ENCODE data around the gene ERC1.
"Not testable (repeated sequence)": the region's sequence is repeated elsewhere in the genome, so short reads cannot be mapped to it uniquely, and the experiment has no call there.

Gene ERC1

GRCh38 chr12:1287446-1287975 is 296.5 kb downstream of the ERC1 start:
- DNase-seq (ENCODE audit: low read depth in 2 of 2): no peak

GRCh38 chr12:1288333-1288732 is 297.3 kb downstream of the ERC1 start:
- DNase-seq (ENCODE audit: low read depth in 2 of 2): no peak

- no peak for DNase-seq (ENCODE audit: low read depth in 2 of 2)
Observed at GRCh38 chr12:1289371-1290155, 298.5 kb downstream of the ERC1 start.

- no peak for DNase-seq (ENCODE audit: low read depth in 2 of 2)
Observed at GRCh38 chr12:1290716-1291115, 299.7 kb downstream of the ERC1 start.

- no peak for DNase-seq (ENCODE audit: low read depth in 2 of 2)
Observed at GRCh38 chr12:1291601-1292332, 300.7 kb downstream of the ERC1 start.

DNA sequence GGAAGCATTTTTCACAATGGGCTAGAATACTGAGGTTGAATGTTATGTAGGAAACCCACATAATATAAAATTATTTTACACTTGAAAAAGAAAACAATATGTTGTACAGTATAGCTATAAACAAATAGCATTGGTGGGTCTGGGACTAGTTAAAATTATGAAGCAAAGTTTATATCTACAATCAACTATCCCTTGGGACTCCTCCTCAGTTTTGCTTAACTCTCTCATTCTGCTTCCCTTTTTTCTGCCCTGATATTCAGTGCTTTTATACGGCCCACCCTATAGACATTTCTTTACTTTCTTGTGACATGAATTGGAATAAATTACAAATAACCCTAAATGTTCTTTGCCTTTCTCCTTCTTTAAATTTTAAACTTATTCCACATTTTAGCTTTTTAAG is 302.9 kb downstream of the ERC1 start:
- no peak for DNase-seq (ENCODE audit: low read depth in 2 of 2)

- peak in 1 of 2 experiments; percentile 27 for DNase-seq (ENCODE audit: low read depth in 2 of 2)
Observed at GRCh38 chr12:1297206-1297605, 306.2 kb downstream of the ERC1 start.

DNA sequence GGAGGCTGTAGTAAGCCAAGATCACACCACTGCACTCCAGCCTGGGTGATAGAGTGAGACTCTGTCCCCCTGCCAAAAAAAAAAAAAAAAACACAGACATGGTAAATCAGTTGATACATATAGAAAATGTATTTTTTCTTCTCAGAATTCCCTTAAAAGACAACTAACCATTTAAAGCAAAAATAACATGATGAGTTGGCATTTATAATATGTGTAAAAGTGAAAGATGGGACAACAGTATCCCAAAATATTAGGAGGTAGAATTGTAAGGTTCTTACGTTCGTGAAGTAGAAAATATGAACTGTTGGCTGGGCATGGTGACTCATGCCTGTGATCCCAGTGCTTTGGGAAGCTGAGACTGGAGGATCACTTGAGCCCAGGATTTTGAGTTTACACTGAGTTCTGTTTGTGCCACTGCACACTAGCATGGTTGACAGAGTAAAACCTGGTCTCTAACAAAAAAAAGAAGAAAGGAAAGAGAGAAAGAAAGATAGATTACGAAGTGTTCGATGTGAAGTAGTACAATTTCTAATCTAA is 306.7 kb downstream of the ERC1 start:
- no peak for DNase-seq (ENCODE audit: low read depth in 2 of 2)

DNA sequence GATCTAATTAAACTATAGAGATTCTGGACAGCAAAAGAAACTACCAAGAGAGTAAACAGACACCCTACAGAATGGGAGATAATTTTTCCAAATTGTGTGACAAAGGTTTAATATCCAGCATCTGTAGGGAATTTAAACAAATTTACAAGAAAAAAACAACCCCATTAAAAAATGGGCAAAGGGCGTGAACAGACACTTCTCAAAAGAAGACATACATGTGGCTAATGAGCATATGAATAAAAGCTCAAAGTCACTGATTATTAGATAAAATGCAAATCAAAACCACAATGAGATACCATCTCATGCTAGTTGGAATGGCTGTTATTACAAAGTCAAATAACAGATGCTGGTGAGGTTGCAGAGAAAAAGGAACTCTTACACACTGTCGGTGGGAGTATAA is 309.4 kb downstream of the ERC1 start:
- DNase-seq (ENCODE audit: low read depth in 2 of 2): no peak

DNA sequence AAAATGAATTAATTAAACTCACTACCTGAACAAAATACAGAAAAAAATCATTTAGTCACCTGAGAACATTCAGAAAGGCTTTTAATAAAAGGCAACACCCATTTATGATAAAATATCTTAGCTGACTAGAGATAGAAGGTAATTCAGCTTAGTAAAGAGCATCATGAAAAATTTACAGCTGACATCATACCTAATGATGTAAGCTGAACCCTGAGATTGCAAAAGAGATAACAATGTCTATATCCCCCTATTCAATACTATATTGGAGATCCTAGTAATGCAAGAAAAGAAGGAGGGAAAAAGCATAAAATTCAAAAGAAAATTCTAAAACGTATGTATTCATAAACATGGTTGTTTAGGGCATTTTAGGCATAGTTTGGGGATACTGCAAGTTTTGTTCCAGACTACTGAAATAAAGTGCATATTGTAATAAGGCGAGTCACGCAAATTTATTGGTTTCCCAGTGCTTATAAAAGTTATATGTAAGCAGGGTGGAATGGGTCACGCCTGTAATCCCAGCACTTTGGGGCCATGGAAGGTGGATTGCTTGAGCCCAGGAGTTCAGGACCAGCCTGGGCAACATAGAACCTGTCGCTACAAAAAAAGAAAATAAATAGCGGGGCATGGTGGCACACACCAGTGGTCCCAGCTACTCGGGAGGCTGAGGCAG is 311.3 kb downstream of the ERC1 start:
- no peak for DNase-seq (ENCODE audit: low read depth in 2 of 2)

GRCh38 chr12:1305063-1305434 is 314.0 kb downstream of the ERC1 start:
- DNase-seq (ENCODE audit: low read depth in 2 of 2): no peak

GRCh38 chr12:1305791-1306500 is 314.9 kb downstream of the ERC1 start:
- DNase-seq (ENCODE audit: low read depth in 2 of 2): no peak

DNA sequence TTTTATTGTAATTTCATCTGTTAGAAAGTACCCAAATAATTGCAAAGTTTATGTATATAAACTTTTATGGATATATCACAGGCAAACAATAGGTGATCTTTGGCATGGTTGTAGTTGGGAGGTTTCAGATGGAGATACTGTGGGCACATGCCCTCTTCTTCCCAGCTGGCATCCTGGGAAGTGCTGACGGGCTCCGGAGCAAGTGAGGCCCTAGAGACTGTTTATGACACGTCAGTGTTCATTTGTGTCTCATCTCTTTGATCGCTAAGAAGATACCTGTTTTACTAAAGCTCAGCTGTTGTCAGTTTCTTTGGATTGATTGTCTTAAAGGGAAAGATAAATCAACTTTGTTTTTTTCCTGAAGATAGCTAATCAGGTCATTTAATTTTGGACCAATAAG is 315.8 kb downstream of the ERC1 start:
- no peak for DNase-seq (ENCODE audit: low read depth in 2 of 2)

GRCh38 chr12:1307796-1308195 is 316.8 kb downstream of the ERC1 start:
- DNase-seq (ENCODE audit: low read depth in 2 of 2): no peak

DNA sequence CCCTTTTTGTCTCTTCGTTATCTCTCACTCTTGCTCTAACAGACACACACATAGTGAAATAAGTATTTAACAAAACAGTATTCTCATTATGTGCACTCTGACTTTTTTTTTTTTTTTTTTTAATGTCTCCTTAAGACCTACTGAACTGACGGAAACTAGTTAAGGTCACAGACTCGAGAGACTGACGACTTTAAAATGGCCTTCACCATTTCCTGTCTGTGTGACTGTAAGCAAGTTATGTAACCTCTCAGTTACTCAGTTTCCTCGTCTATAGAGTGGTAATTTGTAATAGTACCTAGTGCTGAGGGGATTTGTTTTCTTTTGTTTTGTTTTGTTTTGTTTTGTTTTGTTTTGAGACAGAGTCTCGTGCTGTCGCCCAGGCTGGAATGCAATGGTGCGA is 318.6 kb downstream of the ERC1 start:
- DNase-seq (ENCODE audit: low read depth in 2 of 2): no peak

GRCh38 chr12:1310653-1311052 is 319.6 kb downstream of the ERC1 start:
- DNase-seq (ENCODE audit: low read depth in 2 of 2): no peak

DNA sequence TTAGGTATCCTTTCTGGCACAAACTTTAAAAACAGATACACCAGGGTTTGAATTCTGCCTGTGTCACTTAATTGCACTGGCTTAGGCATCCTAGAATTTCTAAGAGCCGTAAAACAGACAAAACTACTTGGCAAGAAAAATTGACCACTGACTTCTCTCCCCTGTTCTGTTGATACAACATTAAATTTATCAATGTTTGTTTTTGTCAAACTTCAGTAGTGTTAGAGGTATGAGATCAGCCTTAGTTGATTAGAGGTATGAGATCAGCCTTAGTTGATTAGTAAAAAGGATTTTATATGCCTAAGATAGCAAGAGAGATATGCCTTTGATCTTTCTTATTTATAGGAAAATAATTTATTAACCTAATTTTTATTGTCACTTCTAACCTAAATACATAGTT is 320.1 kb downstream of the ERC1 start:
- no peak for DNase-seq (ENCODE audit: low read depth in 2 of 2)

DNA sequence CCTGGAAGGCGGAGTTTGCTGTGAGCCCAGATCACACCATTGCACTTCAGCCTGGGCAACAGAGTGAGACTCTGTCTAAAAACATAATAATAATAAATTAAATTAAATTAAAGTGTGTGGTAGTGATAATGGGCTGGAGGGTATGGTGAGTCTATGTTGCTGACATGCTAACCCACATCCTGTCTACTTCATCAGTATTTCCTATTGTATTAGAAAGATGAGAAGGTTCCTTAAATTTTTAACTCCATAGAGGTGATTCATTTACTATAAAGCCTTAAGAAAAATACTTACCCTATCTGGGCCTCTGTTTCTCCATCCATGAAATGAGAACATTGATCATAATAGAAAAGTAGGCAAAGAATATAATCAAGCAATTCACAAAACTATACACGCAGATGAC is 322.9 kb downstream of the ERC1 start:
- no peak for DNase-seq (ENCODE audit: low read depth in 2 of 2)

DNA sequence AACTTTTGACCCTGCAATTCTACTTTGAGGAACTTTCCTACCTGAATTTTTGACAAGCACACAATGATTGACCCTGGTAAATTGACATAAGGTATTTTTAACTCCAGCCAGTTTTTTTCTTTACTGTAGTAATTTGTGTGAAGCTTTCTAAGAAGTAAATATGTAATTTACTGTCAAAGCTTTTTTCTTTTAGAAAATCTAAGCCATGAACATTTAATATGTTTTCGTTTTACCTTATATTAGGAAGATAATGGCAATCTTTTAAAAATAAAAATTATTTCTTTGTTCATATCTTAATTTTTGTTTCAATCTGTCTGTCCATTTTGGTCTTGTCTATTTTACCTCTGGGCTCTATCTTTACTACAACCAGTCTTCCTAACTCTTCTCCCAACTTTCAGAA is 323.5 kb downstream of the ERC1 start:
- DNase-seq (ENCODE audit: low read depth in 2 of 2): no peak

DNA sequence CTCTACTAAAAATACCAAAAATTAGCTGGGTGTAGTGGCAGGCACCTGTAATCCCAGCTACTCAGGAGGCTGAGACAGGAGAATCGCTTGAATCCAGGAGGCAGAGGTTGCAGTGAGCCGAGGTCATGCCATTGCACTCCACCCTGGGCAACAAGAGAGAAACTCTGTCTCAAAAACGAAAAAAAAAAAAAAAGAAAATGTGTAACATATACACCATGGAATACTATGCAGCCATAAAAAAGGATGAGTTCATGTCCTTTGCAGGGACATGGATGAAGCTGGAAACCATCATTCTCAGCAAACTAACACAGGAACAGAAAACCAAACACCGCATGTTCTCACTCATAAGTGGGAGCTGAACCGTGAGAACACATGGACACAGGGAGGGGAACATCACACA is 326.0 kb downstream of the ERC1 start:
- DNase-seq (ENCODE audit: low read depth in 2 of 2): not testable (repeated sequence)

GRCh38 chr12:1318327-1319031 is 327.5 kb downstream of the ERC1 start:
- DNase-seq (ENCODE audit: low read depth in 2 of 2): peak; percentile 43 to 51

Data from fibroblast of skin of left quadriceps (primary cell).